ENCODE measurements around the gene TNKS2.

TNKS2 gene

DNA sequence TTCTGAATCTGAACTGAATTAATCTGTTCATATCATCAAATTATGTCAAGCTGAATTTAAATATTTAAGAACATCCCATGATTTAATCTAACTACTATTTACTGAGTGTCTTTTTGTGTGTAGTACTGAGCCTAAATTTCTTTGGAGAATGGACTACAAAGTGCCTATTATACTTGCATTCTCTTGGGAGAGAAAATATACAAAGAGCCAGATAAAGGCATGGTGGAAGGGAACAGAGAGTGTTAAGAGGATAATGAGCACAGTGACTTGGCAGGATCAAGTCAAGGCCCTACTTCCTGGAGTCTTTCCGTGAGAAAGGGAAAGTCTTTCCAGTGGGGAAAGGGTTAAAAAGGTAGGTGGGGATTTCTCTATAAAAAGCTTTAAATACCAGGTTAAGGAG lies 15.0 kb downstream of the TNKS2 start:
- H2AFZ ChIP-seq (ENCODE audit: low read depth, low read length, severe bottlenecking) = no peak overlapping the region
- H3F3A ChIP-seq (ENCODE audit: insufficient read depth) = no peaks in the 10 kb centered on the region
- peaks cover 4% of the 10 kb centered on the region; the same call in 1 of the 2 replicates for H4K20me1 ChIP-seq (ENCODE audit: low read depth, low read length)
- peaks cover 47% of the 10 kb centered on the region for H3K79me2 ChIP-seq (ENCODE audit: insufficient read depth, low read length)
- no peaks in the 10 kb centered on the region for H3K27me3 ChIP-seq (ENCODE audit: low read length)
- TF ChIP-seq, protein P1, sequence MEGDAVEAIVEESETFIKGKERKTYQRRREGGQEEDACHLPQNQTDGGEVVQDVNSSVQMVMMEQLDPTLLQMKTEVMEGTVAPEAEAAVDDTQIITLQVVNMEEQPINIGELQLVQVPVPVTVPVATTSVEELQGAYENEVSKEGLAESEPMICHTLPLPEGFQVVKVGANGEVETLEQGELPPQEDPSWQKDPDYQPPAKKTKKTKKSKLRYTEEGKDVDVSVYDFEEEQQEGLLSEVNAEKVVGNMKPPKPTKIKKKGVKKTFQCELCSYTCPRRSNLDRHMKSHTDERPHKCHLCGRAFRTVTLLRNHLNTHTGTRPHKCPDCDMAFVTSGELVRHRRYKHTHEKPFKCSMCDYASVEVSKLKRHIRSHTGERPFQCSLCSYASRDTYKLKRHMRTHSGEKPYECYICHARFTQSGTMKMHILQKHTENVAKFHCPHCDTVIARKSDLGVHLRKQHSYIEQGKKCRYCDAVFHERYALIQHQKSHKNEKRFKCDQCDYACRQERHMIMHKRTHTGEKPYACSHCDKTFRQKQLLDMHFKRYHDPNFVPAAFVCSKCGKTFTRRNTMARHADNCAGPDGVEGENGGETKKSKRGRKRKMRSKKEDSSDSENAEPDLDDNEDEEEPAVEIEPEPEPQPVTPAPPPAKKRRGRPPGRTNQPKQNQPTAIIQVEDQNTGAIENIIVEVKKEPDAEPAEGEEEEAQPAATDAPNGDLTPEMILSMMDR (IDR thresholded peaks at IDR 0.05; ENCODE audit: insufficient read depth, low read length, poor library complexity, severe bottlenecking) = no peak
- no peak for TF ChIP-seq EZH2phosphoT487 (conservative IDR thresholded peaks at IDR 0.05; ENCODE audit: low read length)
- H3K4me2 ChIP-seq (ENCODE audit: low read depth, low read length, poor library complexity, severe bottlenecking) = no peak overlapping the region
- no peaks in the 10 kb centered on the region for H3K9me2 ChIP-seq (replicated peaks; ENCODE audit: insufficient read depth, low read length)
- H3K9me3 ChIP-seq (ENCODE audit: insufficient read depth, low read length) = no peaks in the 10 kb centered on the region
- peaks cover 26% of the 10 kb centered on the region for H3K36me3 ChIP-seq (ENCODE audit: low read length)
- H3K4me3 ChIP-seq (ENCODE audit: insufficient read depth, low read length, poor library complexity, severe bottlenecking) = no peak overlapping the region
- H3K27ac ChIP-seq (ENCODE audit: low read depth, low read length) = no peak overlapping the region
- no peak overlapping the region for H3K9ac ChIP-seq (ENCODE audit: low read length)

DNA sequence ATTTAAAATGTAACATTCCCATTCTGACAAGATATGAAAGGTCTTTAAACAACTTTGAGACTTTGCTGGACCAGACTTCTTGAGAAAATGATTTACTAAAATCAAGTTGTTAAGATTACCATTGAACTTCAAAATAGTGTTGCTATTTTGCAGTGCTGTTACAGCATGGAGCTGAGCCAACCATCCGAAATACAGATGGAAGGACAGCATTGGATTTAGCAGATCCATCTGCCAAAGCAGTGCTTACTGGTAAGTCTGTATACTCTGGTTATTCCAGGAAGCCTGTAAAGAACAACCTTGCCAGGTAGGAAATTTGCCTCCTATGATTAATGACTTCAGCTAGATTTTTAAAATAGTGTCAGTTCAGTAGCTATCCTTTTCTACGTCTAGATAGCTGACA lies 18.8 kb downstream of the TNKS2 start:
- H3K4me3 ChIP-seq (ENCODE audit: insufficient read depth, low read length, poor library complexity, severe bottlenecking) = no peak overlapping the region
- no peak overlapping the region for H3K27ac ChIP-seq (ENCODE audit: low read depth, low read length)
- H3K4me2 ChIP-seq (ENCODE audit: low read depth, low read length, poor library complexity, severe bottlenecking) = no peak overlapping the region
- H3K27me3 ChIP-seq (ENCODE audit: low read length) = no peaks in the 10 kb centered on the region
- no peaks in the 10 kb centered on the region for H4K20me1 ChIP-seq (ENCODE audit: low read depth, low read length)
- no peak for TF ChIP-seq EZH2phosphoT487 (conservative IDR thresholded peaks at IDR 0.05; ENCODE audit: low read length)
- TF ChIP-seq, protein P1 (IDR thresholded peaks at IDR 0.05; ENCODE audit: insufficient read depth, low read length, poor library complexity, severe bottlenecking) = no peak
- no peak overlapping the region for H2AFZ ChIP-seq (ENCODE audit: low read depth, low read length, severe bottlenecking)
- H3K9me3 ChIP-seq (ENCODE audit: insufficient read depth, low read length) = no peaks in the 10 kb centered on the region
- 0 out of 2 replicates have a peak, but pooled peaks cover 4% of the 10 kb centered on the region for H3F3A ChIP-seq (ENCODE audit: insufficient read depth)
- no peak overlapping the region for H3K9ac ChIP-seq (ENCODE audit: low read length)
- H3K79me2 ChIP-seq (ENCODE audit: insufficient read depth, low read length) = peaks cover 18% of the 10 kb centered on the region
- H3K36me3 ChIP-seq (ENCODE audit: low read length) = peaks cover 47% of the 10 kb centered on the region
- no peaks in the 10 kb centered on the region for H3K9me2 ChIP-seq (replicated peaks; ENCODE audit: insufficient read depth, low read length)

DNA sequence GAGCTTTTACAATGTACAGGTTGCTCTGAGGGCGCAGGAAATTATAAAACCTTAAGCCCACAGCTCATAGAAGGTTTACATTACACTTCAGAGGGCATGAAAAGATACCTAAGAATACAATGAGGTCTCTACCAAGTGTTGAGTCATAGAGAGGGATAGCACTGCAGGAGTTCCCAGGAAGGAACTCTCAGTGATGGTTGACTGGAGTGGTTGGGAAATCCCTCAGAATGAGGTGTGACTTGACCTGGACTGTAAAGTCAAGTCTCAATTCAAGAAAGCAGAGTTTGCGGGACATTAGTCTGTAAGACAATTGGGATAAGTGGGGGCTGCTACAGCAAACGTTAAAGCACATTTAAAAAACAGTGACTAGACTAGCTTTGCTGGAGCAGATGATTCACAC lies 21.9 kb downstream of the TNKS2 start:
- Histone ChIP-seq H3K79me2 (ENCODE audit: insufficient read depth, low read length) (no peaks in the 10 kb centered on the region), H3K9me2 (replicated peaks; ENCODE audit: insufficient read depth, low read length) (no peaks in the 10 kb centered on the region), H3K27me3 (ENCODE audit: low read length) (no peaks in the 10 kb centered on the region), H2AFZ (ENCODE audit: low read depth, low read length, severe bottlenecking) (no peak overlapping the region), H3K4me2 (ENCODE audit: low read depth, low read length, poor library complexity, severe bottlenecking) (no peak overlapping the region), H4K20me1 (ENCODE audit: low read depth, low read length) (no peaks in the 10 kb centered on the region), H3F3A (ENCODE audit: insufficient read depth) (0 out of 2 replicates have a peak, but pooled peaks cover 4% of the 10 kb centered on the region), H3K9me3 (ENCODE audit: insufficient read depth, low read length) (no peaks in the 10 kb centered on the region), H3K36me3 (ENCODE audit: low read length) (peaks cover 33% of the 10 kb centered on the region), H3K27ac (ENCODE audit: low read depth, low read length) (no peak overlapping the region), H3K4me3 (ENCODE audit: insufficient read depth, low read length, poor library complexity, severe bottlenecking) (no peak overlapping the region), H3K9ac (ENCODE audit: low read length) (no peak overlapping the region)
- no peak for TF ChIP-seq EZH2phosphoT487 (conservative IDR thresholded peaks at IDR 0.05; ENCODE audit: low read length)
- TF ChIP-seq, protein P1 (IDR thresholded peaks at IDR 0.05; ENCODE audit: insufficient read depth, low read length, poor library complexity, severe bottlenecking) = no peak

Measured in SU-DHL-6 (cell line).